NCI-H2196 treated with DMSO at 0.1 percent for 48 hours (cell line): ENCODE data around the gene OLFM4.

Source experiments
- DNase-seq: peaks from one replicate; lab custom pipeline; 2025; ENCODE audit not compliant: unreplicated experiment; lab: John Stamatoyannopoulos, UW

OLFM4 gene, protein sequence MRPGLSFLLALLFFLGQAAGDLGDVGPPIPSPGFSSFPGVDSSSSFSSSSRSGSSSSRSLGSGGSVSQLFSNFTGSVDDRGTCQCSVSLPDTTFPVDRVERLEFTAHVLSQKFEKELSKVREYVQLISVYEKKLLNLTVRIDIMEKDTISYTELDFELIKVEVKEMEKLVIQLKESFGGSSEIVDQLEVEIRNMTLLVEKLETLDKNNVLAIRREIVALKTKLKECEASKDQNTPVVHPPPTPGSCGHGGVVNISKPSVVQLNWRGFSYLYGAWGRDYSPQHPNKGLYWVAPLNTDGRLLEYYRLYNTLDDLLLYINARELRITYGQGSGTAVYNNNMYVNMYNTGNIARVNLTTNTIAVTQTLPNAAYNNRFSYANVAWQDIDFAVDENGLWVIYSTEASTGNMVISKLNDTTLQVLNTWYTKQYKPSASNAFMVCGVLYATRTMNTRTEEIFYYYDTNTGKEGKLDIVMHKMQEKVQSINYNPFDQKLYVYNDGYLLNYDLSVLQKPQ

DNA sequence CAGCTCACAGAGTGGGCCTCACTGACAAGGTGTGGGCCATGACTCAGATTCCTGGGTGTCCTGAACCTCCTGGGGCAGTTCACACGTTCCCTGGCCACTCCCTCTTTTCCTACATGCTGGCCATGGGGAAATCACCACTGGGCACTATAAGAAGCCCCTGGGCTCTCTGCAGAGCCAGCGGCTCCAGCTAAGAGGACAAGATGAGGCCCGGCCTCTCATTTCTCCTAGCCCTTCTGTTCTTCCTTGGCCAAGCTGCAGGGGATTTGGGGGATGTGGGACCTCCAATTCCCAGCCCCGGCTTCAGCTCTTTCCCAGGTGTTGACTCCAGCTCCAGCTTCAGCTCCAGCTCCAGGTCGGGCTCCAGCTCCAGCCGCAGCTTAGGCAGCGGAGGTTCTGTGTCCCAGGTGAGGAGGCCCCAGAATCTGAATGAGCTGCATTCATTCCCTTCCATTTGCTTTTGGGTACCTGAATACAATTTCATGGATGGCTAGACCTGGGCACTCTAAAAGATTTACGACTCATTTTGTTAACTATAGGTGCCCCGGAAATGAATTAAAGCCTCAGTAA is at the start of gene OLFM4:
TSS of gene OLFM4 (plus strand) at position 177 of the 567 bp plus-strand sequence. CDS start at position 201, 24 bp downstream.
- no peak for DNase-seq

GRCh38 chr13:52978989-52979388 is 49.6 kb upstream of the OLFM4 start:
- DNase-seq = no peak

- no peak for DNase-seq
Measured at GRCh38 chr13:52980695-52981094, 47.9 kb upstream of the OLFM4 start.

- DNase-seq = no peak
Measured at GRCh38 chr13:52983836-52984235, 44.8 kb upstream of the OLFM4 start.

DNA sequence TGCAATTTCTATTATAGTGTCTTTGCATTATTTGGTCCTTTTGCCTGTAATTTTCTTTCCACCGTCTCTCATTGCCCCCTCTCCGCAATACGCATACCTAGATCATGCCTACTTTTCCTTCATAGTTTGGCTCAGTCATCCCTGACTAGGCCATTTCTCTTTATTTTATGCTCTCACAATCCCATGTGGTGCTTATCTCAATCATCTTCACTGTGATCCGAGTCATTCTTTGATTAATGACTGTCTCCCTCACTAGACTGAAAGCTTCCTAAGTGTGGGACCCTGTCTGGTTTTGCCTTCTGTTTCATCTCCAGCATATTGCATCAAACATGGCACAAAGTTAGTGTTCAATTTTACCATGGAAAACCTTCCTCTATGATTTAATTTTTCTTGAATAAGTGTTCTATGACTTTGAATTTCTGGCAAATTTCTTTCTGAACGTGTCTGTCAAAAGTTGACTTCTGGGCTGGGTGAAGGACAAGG is 43.7 kb upstream of the OLFM4 start:
- DNase-seq = no peak

- DNase-seq = no peak
Measured at GRCh38 chr13:52991344-52992020, 37.1 kb upstream of the OLFM4 start.

DNA sequence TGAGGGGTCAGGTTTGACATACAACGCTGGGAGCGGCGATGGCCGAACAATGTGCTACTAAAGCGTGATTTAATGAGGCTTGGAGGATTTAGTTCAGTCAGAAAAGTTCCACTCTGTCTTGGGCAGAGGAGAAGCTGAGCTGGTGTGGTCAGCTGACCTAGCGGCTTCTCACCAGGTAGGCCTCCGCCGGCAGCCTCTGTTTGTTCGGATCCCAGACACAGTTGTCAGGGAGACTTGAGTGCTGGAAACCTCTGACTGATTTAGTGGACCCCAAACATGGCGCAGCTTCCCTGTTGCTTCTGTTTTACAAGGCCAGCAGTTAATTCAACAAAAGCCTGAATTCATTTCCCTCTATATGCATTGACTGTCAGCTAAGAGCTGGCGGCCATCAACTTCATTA is 36.5 kb upstream of the OLFM4 start:
- DNase-seq = no peak

- no peak for DNase-seq
Measured at GRCh38 chr13:52994051-52994450, 34.6 kb upstream of the OLFM4 start.

DNA sequence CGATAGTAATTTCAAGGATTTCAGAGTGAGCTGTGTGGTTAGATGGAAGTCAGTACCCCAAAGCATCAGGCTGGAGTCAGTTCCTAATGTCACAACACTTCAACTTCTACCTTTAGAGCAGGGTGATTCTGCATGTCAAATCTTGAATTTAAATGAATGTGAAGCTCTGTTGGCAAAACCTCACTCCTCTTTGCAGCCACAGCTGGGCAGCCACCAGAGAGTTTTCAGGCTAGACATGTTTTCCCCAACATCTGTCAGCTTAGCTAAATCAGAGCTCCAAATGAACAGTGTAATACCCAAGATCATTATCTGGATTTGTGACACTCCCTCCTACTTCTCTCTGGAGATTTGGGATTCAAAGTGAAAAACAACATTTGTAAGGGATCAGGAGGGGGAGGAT is 33.7 kb upstream of the OLFM4 start:
- no peak for DNase-seq

DNA sequence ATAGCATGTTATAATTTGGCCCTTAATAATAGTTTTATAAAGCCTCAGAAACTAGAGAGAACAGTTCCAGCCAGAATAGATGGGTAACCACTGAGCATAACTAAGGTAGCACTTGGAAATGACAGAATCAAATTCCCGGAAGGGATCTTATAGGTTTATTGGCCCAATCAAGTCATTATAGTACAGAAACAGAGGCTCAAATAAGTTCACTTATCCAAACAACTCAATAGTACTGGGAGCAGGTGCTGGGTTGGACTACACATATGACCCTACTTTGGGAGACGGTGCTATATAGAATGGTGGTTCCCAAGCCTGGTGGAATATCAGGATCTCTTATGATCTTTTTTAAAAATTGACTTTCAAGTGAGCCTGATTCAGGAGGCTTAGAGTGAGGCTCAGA is 32.7 kb upstream of the OLFM4 start:
- no peak for DNase-seq

- DNase-seq = no peak
Measured at GRCh38 chr13:52997951-52998876, 30.4 kb upstream of the OLFM4 start.

DNA sequence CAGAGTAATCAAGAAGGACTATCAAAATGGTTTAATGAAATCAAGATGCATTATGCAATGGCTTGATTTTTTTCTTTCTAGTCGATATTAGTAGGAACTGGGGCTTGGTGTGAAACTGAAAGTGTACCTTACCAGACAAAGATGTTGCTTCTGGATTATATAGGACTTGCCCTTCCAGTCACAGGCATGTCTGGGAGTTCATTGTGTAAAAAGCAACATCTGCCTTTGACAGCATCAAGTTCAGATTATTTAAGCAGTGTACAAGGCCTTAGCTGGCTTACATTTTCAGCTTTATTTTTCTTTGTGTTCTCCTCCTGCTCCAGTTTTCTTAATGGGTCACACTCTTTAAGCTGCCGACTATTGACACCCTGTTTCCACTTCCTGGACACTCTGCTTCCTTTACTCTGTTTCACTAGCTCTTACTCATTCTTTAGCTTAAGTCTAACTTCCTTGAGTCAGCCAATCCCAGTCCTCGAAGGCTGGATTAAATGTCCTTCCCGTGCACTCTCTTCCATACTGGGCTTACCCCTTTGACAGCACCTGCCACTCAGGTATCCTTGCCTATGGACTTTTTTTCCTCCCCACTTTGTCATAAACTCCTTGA is 29.4 kb upstream of the OLFM4 start:
- DNase-seq = no peak

DNA sequence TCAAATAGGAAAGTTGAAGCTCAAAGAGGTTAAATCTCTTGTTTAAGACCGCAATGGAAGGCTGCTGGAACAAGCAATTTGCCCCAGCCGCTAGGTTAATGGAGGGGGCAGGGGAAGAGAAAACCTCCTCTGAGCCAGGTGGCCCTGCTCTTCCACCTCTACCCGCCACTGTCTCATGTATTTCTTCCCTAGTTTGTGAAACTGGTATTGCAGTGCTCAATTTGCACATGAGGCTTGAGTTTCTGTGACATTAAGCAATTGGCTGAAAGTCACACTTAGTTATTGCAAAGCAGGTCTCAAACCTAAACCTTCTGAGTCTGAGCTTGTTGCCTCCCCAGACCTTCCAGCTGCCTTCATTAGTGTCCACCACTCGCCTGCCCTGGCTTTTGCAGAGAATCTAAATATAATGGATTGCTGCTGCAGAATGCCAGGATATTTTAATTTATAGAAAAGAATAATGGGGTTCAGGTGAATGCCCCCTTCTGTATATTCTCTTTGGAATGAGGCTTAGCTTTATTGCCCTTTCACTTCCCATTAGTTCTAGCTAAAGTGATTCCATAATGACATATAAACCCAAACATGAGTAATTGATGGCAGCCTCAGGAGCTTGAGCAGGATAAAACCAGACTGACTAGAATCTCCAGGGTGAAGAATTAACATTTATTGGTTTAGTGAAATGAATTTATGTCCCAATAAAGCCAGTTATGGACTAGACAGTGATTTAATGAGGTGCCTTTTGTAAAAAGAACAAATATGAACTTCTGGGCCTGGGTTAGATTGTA is 27.0 kb upstream of the OLFM4 start:
- no peak for DNase-seq

DNA sequence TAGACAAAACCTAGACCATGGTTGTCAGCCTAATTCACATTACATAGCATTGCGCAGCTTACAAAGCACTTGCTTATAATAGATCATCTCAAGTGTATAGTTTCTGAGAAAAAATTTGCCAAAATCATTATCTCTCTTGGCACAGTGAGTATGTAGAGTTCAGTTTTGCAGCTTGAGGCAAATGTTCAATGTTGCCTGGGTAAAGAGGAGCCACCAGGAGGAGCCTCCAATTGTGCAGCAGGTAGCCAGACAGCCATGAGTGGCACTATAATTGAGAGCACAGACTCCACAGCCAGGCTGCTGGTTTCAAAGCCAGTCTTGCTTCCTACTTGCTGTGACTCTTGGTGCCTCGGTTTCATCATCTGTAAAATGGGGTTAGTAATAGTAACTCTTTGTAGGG is 24.0 kb upstream of the OLFM4 start:
- no peak for DNase-seq

GRCh38 chr13:53005626-53006025 is 23.0 kb upstream of the OLFM4 start:
- peak; percentile 12 for DNase-seq

- DNase-seq = no peak
Measured at GRCh38 chr13:53007872-53008271, 20.7 kb upstream of the OLFM4 start.

DNA sequence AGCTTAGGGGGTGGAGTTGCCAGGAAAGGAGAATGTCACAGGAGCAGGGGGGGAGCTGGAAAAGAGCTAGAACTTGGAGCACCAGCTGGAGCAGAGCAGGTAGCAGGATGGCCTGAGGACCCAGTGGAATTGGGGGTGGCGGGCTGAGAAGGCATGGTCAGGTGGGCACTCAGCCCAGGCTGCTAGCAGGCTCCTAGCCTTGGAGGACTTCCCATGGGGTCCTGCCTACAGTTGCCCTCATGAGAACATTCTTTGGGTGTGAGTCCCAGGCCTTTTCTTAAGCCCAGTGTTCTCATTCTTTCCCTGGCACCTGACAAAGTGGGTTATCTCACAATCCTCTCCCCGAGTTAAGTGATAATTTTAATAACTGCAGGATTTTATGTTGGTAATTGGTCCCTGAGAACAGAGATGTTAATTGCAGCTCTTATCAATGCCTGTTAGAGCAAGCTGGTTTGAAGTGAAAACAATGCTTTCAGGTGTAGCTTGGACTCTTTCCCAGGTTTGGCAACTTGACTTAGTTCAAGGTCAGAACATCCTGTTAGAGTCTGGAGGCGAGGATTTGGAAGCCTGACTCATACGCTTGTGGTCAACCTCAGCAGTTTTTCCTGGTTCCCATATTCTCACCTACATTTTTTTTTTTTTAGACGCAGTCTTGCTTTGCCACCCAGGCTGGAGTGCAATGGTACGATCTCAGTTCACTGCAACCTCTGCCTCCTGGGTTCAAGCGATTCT is 18.1 kb upstream of the OLFM4 start:
- peak; percentile 46 for DNase-seq

GRCh38 chr13:53012707-53013106 is 15.9 kb upstream of the OLFM4 start:
- DNase-seq = no peak

DNA sequence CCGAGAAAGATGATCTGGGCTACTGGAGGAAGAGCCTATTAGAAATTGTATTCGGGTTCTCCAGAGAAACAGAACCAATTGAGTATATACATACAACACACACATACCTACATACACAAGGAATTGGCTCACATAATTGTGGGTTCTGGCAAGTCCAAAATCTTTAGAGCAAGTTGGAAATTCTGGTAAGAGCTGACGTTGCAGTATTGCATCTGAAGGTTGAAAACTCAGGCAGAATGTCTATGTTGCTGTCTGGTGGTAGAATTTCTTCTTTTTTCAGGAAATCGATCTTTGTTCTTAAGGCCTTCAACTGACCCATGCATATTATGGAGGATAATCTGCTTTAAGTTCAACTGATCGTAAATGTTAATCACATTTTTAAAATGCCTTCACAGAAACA is 15.5 kb upstream of the OLFM4 start:
- no peak for DNase-seq
